DND-41 (cell line): ENCODE data around the gene MBTPS1.
"Not testable (repeated sequence)": the region's sequence is repeated elsewhere in the genome, so short reads cannot be mapped to it uniquely, and the experiment has no call there.

Experiments
- EZH2 ChIP-seq: IDR thresholded peaks from 3 replicates; pipeline ENCODE4 v1.6.1; 2012; ENCODE audit warnings: borderline replicate concordance, low read depth, mild to moderate bottlenecking, moderate library complexity, low read length, inconsistent platforms; ENCODE audit not compliant: severe bottlenecking
- TF ChIP-seq, protein P1 (sequence below): IDR thresholded peaks from 2 replicates; pipeline ENCODE4 v1.5.1; 2012; ENCODE audit warnings: borderline replicate concordance, low read length, moderate library complexity, mild to moderate bottlenecking; ENCODE audit not compliant: poor library complexity, severe bottlenecking; ENCODE audit errors: extremely low read depth

DNA sequence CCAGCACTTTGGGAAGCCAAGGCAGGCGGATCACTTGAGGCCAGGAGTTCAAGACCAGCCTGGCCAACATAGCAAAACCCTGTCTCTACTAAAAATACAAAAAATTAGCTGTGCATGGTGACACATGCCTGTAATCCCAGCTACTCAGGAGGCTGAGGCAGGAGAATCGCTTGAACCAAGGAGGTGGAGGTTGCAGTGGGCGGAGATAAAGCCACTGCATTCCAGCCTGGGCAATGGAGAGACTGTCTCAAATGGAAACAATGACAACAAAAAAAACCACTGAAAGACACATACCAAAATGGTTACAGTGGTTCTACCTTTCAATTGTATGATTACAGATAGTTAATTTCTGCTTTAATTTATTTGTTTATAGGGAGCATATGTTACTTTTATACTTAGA is 4.8 kb downstream of the MBTPS1 start:
- TF ChIP-seq, protein P1, sequence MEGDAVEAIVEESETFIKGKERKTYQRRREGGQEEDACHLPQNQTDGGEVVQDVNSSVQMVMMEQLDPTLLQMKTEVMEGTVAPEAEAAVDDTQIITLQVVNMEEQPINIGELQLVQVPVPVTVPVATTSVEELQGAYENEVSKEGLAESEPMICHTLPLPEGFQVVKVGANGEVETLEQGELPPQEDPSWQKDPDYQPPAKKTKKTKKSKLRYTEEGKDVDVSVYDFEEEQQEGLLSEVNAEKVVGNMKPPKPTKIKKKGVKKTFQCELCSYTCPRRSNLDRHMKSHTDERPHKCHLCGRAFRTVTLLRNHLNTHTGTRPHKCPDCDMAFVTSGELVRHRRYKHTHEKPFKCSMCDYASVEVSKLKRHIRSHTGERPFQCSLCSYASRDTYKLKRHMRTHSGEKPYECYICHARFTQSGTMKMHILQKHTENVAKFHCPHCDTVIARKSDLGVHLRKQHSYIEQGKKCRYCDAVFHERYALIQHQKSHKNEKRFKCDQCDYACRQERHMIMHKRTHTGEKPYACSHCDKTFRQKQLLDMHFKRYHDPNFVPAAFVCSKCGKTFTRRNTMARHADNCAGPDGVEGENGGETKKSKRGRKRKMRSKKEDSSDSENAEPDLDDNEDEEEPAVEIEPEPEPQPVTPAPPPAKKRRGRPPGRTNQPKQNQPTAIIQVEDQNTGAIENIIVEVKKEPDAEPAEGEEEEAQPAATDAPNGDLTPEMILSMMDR: not testable (repeated sequence)
- TF ChIP-seq EZH2: not testable (repeated sequence)
